A549 (cell line): ENCODE data around the gene GTF2H2C. TPM values are rescaled to one million over a fixed set of nuclear protein-coding genes. Genes with fewer than 3 reads are reported as not detected.
"Not testable (repeated sequence)": the region's sequence is repeated elsewhere in the genome, so short reads cannot be mapped to it uniquely, and the experiment has no call there.

Experiments used
- ATAC-seq, 2 experiments: fragments of 200-7000 bp in 1 of 2; fragments of >200 bp in 1 of 2; cut with Nextera tagmentation in 1 of 2; cut with Tn5 transposase in 1 of 2; 3 replicates each; pipeline versions ENCODE4 v1.8.0 to v1.9.1; 2018 to 2020; ENCODE audit warnings: mild to moderate bottlenecking in 1 of 2, moderate library complexity in 1 of 2
- CTCF ChIA-PET: fragments of 300-600 bp; sonication (Branson Sonifier 250); formaldehyde crosslinking; extraction: SDS; loops from one replicate; lab custom pipeline; 2021; ENCODE audit warnings: antibody characterized with exemption, inconsistent platforms; lab: Yijun Ruan, JAX
- POLR2A ChIA-PET: fragments of 350-600 bp; formaldehyde crosslinking; extraction: SDS; loops from one replicate; lab custom pipeline; 2021; ENCODE audit warnings: antibody characterized with exemption, inconsistent platforms; lab: Yijun Ruan, JAX
- DNase-seq, 2 experiments: peaks; one replicate each; pipeline versions ENCODE4 v3.0.0 to v3.0.0-alpha.2; 2011 to 2016; ENCODE audit warnings: low read depth in 1 of 2, low spot score in 1 of 2
- FAIRE-seq: peaks from 2 replicates; lab custom pipeline; 2011; peaks lifted over from hg19 to GRCh38; lab: Jason Lieb, UNC
- H3K27ac ChIP-seq, 2 experiments: fragments of >200 bp; sonication (Bioruptor Twin); formaldehyde crosslinking; 3 replicates each; pipeline ENCODE4 v1.5.1; 2016 to 2017
- H3K4me1 ChIP-seq: fragments of >200 bp; sonication (Bioruptor Twin); formaldehyde crosslinking; 3 replicates; pipeline ENCODE4 v1.6.1; 2016
- H3K4me2 ChIP-seq: fragments of >200 bp; sonication (Bioruptor Twin); formaldehyde crosslinking; 3 replicates; pipeline ENCODE4 v1.6.1; 2016
- H3K4me3 ChIP-seq: fragments of >200 bp; sonication (Bioruptor Twin); formaldehyde crosslinking; 3 replicates; pipeline ENCODE4 v1.5.1; 2016
- H3K9me3 ChIP-seq: fragments of >200 bp; sonication (Bioruptor Twin); formaldehyde crosslinking; 3 replicates; pipeline ENCODE4 v1.6.1; 2016
- WGBS: methylation state at CpG from one replicate; pipeline ENCODE4 v1.1.6; 2017; ENCODE audit errors: missing lambda C conversion rate; 5-methylcytosine and 5-hydroxymethylcytosine counted together
- polyA plus RNA-seq, 4 experiments: library from polyadenylated mRNA; depleted of rRNA in 3 of 4; stranded (reverse); fragments of >200 nt; fragmentation: RNase III in 1 of 4; extraction: RNeasy Plus Mini Kit Qiagen cat#74134 plus additional on column Dnase treatment in 1 of 4; gene quantifications; 2 replicates in 3 of 4; 3 replicates in 1 of 4; pipeline ENCODE4 v1.2.3, GENCODE V29; 2011 to 2017
- small RNA-seq, 6 experiments: library from RNA; depleted of rRNA; stranded (forward); fragments of <200 nt; gene quantifications; one replicate each; pipeline ENCODE3, GENCODE V24; 2012

The GTF2H2C gene
- polyA plus RNA-seq, 2 of the 4 experiments (the other 2 are of a cell fraction): 46.8 to 62.6 TPM

GRCh38 chr5:69631879-69632278 lies 71.9 kb downstream of the GTF2H2C start:
- POLR2A ChIA-PET, FAIRE-seq, H3K27ac ChIP-seq: not testable (repeated sequence)

More at GRCh38 chr5:69631879-69632278, 71.9 kb downstream of the GTF2H2C start:
- H3K9me3 ChIP-seq, ATAC-seq, H3K4me3 ChIP-seq, H3K4me2 ChIP-seq, H3K4me1 ChIP-seq, DNase-seq, CTCF ChIA-PET: not testable (repeated sequence)
- WGBS: 93% methylated on average over 7 of the region's 9 CpGs

Small RNA genes lying within 50 kb of the gene (small RNA-seq; reads per million reads assigned to genes)
- 0 reads per million in 6 experiments for gene RNU6-724P

Other genes with a start within 250 kb of the GTF2H2C start
- 6.6 and 8.8 TPM in 2 replicates for gene CCDC125, start 227.4 kb upstream of the GTF2H2C start, polyA plus RNA-seq (2011; rRNA removed)
- gene CCDC125, start 227.4 kb upstream of the GTF2H2C start, polyA plus RNA-seq (2017; fragmentation: RNase III; extraction: RNeasy Plus Mini Kit Qiagen cat#74134 plus additional on column Dnase treatment): 4.7 to 4.9 TPM (median 4.8 TPM) in 3 replicates
- gene AK6, start 190.7 kb upstream of the GTF2H2C start, polyA plus RNA-seq (2011; rRNA removed): 68.8 and 108 TPM in 2 replicates
- gene AK6, start 190.7 kb upstream of the GTF2H2C start, polyA plus RNA-seq (2017; fragmentation: RNase III; extraction: RNeasy Plus Mini Kit Qiagen cat#74134 plus additional on column Dnase treatment): 83.4 to 86.6 TPM (median 85.3 TPM) in 3 replicates
- gene TAF9, start 190.7 kb upstream of the GTF2H2C start, polyA plus RNA-seq (2011; rRNA removed): 256 and 269 TPM in 2 replicates
- 112 to 123 TPM (median 118 TPM) in 3 replicates for gene TAF9, start 190.7 kb upstream of the GTF2H2C start, polyA plus RNA-seq (2017; fragmentation: RNase III; extraction: RNeasy Plus Mini Kit Qiagen cat#74134 plus additional on column Dnase treatment)
- gene RAD17, start 190.4 kb upstream of the GTF2H2C start, polyA plus RNA-seq (2011; rRNA removed): 24.3 TPM in 2 replicates
- gene RAD17, start 190.4 kb upstream of the GTF2H2C start, polyA plus RNA-seq (2017; fragmentation: RNase III; extraction: RNeasy Plus Mini Kit Qiagen cat#74134 plus additional on column Dnase treatment): 12.8 to 13.3 TPM (median 13.2 TPM) in 3 replicates
- 9.3 and 10.2 TPM in 2 replicates for gene MARVELD2, start 145.1 kb upstream of the GTF2H2C start, polyA plus RNA-seq (2011; rRNA removed)
- gene MARVELD2, start 145.1 kb upstream of the GTF2H2C start, polyA plus RNA-seq (2017; fragmentation: RNase III; extraction: RNeasy Plus Mini Kit Qiagen cat#74134 plus additional on column Dnase treatment): 2.3 to 2.9 TPM (median 2.3 TPM) in 3 replicates
- gene OCLN, start 67.4 kb upstream of the GTF2H2C start, polyA plus RNA-seq (2011; rRNA removed): 49.8 and 54.1 TPM in 2 replicates
- 10.7 to 12.7 TPM (median 11.4 TPM) in 3 replicates for gene OCLN, start 67.4 kb upstream of the GTF2H2C start, polyA plus RNA-seq (2017; fragmentation: RNase III; extraction: RNeasy Plus Mini Kit Qiagen cat#74134 plus additional on column Dnase treatment)